ENCODE measurements around the gene RNF149.
"Not testable (repeated sequence)": the region's sequence is repeated elsewhere in the genome, so short reads cannot be mapped to it uniquely, and the experiment has no call there.

RNF149 gene

DNA sequence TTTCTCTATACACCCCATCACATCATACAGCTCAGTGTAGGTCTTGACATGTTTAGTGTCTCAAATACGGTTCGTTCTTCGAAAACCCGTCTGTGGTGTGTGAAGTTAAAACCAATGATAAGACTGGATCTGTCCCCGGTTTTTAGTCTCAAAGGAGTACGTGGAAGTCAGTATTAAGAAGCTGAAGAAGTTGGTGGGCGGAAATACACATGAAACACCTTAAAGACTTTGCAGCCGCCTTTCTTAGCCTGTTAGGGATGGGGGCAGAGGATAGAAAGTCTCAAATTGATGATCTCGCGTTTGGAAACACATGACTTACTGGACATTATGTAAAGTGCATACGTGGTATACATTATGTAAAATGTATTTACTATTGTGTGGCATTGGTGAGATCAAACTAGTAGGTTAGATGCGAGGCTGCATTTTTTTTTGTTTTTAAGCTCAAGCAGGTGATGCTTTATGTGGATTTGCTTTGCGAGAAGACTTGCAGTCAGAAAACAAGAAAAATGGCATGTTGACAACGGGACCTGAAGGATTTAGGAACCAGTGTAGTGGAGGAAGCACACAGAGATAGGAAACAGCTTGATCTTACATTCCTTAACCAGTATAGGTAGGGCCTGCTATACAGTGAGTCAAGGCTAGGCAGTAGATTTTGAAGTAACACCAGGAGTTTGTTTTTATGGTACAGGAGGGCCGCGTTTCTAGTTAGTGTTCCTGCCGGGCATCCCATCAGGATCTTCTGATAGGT, 54.6 kb downstream of the RNF149 start:
- no peak for DNase-seq (ENCODE audit: low spot score)

DNA sequence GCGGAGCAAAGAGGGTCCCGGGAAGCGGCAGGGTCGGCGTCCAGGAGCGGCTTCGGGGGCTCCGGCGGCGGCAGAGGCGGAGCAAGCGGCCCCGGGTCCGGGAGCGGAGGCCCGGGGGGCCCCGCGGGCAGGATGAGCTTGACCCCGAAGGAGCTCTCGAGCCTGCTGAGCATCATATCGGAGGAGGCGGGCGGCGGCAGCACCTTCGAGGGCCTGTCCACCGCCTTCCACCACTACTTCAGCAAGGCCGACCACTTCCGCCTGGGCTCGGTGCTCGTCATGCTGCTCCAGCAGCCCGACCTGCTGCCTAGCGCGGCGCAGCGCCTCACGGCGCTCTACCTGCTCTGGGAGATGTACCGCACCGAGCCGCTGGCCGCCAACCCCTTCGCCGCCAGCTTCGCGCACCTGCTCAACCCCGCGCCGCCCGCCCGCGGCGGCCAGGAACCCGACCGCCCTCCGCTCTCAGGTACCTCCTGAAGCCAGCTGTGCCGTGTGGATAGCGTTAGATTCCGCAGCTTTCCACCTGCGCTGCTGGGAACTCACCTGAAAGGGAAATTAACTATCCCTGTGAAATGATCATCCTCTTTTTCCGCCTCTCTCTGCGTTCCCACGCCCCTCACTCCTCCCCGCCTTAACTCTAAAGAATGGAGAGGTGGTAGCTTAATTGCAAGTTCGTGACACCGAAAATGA, 55.3 kb downstream of the RNF149 start:
- DNase-seq (ENCODE audit: low spot score): peak; percentile 25

DNA sequence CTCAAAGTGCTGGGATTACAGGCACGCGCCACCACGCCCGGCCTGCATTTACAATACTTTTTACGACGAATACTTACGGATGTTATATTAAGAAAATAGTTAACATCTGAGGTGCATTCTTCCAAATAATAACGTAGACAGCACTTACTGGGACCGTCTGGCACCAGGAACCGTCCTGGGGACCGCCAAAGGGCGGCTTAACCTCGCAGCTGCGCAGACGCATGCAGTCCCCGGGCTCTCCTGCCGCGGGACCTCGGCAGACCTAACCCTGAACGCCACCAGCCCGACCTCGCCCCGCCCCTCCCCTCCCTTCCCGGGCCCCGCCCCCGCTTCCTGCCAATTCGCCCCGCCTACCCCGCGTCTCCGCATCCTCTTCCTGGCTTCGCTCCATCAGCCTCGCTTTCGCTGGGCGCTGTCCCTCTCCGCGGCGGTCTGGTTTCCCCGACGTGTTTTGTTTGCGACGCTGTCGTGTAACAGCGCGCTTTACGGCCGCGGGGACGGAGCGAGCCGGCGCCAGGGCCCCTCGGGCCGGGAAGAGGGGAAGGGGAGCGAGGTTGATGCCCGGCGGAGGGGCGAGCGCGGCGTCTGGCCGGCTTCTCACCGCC, 56.0 kb downstream of the RNF149 start, which contains the start of gene CNOT11:
TSS of gene CNOT11 (plus strand) at position 479 of the 605 bp plus-strand sequence. CDS start at position 558, 79 bp downstream.
- DNase-seq (ENCODE audit: low spot score): peak; percentile 95

DNA sequence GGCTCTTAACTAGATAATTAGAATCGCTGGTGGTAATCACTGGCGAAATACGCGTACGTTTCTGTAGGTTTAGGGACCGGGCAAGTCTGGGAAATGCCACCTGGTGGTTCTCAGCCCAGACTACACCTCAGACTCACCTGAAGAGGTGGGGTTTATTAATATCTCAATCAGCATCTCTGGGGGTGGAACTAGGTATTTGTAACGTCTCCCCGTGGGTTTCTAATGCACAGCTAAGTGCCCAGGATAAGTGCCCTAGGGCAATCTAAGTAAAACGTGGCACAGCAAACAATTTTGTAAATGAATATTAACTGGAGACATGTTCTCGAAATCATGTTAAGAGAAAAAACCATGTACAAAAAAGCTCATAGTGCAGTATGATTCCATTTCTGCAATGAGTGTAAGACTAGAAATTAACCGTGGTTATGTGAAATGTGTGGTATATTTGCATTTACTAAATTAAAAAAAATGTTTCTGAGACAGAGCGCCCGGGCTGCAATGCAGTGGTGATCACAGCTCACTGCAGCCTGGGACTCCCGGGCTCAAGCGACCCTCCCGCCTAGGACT, 56.6 kb downstream of the RNF149 start:
- DNase-seq (ENCODE audit: low spot score): peak; percentile 37

DNA sequence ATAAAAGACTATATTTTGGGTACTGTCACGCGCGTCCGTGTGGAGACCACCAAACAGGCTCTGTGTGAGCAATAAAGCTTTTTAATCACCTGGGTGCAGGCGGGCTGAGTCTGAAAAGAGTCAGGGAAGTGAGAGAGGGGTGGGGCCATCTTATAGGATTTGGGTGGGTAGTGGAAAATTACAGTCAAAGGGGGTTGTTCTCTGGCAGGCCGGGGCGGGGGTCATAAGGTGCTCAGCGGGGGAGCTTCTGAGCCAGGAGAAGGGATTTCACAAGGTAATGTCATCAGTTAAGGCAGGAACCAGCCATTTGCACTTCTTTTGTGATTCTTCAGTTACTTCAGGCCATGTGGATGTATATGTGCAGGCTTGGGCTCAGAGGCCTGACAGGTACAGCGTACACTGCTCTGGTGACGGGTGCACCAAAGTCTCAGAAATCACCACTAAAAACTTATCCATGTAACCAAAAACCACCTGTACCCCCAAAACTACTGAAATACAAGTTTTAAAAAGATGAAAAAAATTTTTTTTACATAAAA, 57.2 kb downstream of the RNF149 start:
- DNase-seq (ENCODE audit: low spot score): not testable (repeated sequence)

DNA sequence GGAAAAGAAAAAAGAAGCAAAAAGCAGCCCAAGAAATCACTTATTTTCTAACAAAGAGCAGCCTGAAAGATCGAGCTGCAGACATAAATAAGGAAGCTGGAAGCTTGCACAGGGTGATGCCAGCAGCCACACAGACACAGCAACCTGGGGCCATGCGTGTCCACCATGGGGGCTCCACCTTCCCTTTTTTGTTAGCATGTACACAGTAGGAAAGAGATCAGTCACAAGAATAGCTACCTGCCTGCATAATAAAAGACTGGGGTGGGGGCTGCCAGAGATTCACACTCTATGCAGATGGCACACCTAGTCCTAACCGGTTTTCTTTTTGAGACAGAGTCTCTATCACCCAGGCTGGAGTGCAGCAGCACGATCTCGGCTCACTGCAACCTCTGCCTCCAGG, 58.7 kb downstream of the RNF149 start:
- no peak for DNase-seq (ENCODE audit: low spot score)

DNA sequence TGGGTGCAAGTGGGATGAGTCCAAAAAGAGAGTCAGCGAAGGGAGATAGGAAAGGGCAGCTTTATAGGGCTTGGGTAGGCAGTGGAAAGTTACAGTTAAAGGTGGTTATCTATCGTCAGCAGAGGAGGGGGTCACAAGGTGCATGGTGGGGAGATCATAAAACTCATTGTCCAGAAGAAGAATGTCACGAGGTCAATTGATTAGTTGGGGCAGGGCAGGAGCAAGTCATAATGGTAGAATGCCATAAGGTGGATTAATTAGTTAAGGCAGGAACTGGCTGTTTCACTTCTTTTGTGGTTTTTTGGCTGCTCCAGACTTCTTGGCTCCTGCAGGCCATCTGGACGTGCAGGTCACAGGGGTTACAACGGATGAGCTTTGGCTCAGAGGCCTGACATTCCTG, 59.7 kb downstream of the RNF149 start:
- not testable (repeated sequence) for DNase-seq (ENCODE audit: low spot score)

DNA sequence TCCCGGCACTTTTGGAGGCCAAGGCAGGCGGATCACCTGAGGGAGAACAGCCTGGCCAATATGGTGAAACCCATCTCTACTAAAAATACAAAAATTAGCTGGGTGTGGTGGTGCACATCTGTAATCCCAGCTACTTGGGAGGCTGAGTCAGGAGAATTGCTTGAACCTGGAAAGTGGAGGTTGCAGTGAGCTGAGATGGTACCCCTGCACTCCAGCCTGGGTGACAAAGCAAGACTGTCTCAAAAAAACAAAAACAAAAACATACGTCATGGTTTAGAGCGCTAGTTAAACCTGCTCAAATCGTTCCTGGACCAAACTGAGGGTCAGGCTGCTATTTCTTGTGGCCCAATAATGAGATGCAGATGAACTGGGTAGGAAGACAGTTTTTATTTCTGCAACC, 63.0 kb downstream of the RNF149 start:
- DNase-seq (ENCODE audit: low spot score): not testable (repeated sequence)

DNA sequence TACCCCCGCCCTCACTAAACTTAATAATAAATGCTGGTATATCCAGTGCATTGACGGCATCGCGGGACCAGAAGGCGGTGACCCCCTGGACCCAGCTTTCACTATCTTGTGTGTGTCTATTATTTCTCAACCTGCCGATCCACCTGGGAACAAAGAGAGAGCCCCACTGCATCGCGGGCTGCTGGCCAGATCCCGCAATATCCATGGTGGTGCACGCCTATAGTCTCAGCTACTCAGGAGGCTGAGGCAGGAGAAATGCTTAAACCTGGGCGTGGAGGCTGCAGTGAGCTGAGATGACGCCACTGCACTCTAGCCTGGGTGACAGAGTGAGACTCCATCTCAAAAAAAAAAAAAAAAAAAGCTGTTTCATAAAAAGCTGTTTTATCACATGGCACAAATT, 63.6 kb downstream of the RNF149 start:
- DNase-seq (ENCODE audit: low spot score): not testable (repeated sequence)

DNA sequence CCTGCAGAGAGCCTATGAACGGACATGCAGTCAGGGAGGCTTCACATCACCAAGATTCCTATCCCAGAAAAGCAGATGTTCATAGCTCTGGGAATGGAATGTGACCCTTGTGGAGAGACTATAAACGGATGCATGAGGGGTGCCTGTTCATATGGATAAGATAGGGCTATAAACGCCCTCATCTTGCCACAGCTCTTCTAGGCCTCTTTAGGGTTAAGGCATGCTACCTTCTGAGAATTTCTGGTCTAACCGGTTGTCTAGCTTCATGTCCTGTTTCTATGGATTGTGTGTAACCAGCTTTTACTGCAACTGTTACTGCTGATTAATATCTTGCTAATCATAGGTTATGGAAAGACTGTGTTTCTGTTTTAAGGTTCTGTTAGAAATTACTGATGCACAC, 64.1 kb downstream of the RNF149 start:
- not testable (repeated sequence) for DNase-seq (ENCODE audit: low spot score)

DNA sequence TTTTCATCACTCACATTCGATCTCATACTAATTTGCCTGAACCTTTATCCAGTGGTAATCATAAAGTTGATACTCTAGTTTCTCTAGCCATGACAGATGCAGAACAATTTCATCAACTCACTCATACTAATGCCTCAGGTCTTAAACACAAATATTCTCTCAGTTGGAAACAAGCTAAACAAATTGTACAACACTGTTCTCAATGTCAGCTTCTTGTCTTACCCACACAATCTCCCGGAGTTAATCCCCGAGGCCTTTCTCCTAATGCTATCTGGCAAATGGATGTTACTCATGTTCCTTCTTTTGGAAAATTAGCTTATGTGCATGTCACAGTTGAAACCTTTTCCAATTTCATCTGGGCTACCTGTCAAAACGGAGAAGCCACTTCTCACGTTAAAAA, 67.3 kb downstream of the RNF149 start:
- DNase-seq (ENCODE audit: low spot score): no peak

DNA sequence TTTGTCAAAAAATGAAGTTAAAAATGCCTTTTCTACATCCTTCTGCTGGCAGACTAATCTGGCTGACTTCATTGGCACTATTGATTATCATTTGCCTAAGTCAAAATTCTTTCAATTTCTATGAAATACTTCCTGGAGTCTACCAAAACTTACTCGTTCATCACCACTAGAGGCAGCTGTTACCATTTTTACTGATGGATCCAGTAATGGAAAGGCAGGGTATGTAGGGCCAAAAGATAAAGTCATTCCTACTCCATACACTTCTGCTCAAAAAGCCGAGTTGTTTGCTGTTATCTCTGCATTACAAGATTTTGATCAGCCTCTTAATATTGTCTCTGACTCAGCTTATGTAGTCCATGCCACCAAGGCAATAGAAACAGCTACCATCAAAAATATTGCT, 67.8 kb downstream of the RNF149 start:
- peak; percentile 17 for DNase-seq (ENCODE audit: low spot score)

DNA sequence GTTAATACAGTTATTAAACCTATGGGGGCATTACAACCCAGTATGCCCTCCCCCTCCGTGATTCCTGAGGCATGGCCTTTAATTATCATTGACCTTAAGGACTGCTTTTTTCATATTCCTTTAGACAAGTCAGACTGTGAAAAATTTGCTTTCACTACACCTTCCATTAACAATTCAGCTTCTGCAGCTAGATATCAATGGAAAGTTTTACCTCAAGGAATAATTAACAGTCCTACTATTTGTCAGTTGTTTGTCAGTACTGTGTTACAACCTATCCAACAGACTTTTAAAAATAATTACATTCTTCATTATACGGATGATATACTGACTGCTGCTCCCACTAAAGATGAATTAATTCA, 68.8 kb downstream of the RNF149 start:
- not testable (repeated sequence) for DNase-seq (ENCODE audit: low spot score)

DNA sequence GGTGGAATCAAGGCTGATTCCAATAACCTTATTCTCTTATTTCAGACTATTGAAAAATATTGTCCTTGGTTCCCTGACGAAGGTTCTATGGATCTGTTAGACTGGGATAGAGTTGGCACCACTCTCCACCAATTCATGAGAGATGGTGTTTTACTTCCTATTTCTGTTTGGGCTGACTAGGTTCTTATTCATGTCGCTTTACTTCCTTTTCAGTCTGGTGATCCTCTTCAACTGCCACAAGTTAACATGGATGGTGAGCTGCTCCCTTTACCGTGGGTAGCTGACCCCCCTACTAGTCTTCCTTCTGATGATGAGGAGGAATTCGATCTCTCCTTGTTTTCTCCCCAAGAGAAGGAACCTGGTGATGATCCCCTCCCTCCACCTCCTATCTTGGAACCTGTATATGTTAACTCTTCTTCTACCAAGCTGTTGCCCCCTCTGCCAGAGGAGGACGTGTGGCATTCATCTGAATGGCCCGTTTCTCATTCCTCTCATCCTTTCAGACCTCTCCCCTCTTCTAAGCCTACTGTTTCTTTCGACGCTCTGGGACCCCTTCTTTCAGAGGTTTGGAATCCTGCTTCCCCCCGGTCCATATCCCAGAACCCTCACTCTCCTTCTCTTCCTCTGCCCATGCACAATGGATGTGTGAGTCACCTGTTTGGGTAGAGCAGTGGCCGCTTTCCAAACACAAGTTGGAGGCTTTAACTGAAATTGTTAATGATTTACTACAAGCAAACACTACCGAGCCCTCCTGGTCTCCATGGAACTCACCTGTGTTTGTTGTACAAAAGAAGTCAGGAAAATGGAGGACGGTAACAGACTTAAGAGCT, 69.4 kb downstream of the RNF149 start:
- no peak for DNase-seq (ENCODE audit: low spot score)

DNA sequence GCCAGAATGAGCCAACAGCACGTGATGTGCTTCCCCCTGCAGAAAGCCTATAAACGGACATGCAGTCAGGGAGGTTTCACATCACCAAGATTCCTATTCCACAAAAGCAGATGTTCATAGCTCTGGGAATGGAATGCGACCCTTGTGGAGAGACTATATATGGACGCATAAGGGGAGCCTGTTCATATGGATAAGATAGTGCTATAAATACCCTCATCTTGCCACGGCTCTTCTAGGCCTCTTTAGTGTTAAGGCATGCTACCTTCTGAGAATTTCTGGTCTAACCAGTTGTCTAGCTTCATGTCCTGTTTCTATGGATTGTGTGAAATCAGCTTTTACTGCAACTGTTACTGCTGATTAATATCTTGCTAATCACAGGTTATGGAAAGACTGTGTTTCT, 70.6 kb downstream of the RNF149 start:
- not testable (repeated sequence) for DNase-seq (ENCODE audit: low spot score)

DNA sequence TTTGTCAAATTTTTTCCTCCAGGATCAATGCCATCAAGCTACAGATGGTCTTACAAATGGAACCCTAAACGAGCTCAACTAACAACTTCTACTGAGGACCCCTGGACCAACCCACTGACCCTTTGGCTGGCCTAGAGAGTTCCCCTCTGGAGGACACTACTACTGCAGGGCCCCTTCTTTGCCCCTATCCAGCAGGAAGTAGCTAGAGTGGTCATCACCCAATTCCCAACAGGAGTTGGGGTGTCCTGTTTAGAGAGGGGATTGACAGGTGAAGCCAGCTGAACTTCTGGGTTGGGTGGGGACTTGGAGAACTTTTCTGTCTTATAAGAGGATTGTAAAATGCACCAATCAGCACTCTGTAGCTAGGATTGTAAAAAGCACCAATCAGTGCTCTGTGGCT, 72.5 kb downstream of the RNF149 start:
- DNase-seq (ENCODE audit: low spot score): not testable (repeated sequence)

DNA sequence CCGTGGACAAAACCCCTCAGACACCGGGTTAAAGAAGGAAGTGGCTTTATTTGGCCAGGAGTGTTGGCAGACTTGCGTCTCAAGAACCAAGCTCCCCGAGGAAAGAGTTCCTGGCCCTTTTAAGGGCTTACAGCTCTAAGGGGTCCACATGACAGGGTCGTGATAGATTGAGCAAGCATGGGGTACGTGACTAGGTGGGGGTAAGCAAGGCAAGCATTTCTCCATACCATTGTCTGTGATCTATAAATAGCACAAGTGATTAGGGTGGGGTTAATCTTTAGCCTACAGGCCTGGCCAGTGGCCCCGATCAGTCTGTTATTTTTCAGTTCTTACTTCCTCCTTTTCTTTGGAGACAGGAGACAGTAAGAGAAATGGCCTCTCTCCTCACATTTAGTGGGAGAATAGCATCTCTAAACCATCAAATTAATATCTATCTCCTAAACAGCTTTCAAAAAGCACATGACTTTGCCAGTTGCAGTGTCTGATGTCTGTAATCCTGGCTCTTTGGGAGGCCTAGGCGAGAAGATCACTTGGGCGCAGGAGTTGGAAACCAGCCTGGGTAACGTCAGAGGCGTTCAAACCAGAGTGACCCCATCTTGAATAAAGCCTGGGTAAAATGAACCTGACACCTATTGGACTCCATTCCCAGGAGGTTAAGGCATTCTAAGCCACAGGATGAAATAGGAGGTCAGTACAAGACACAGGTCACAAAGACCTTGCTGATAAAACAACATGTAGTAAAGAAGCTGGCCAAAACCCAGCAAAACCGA, 74.1 kb downstream of the RNF149 start:
- DNase-seq (ENCODE audit: low spot score): no peak

DNA sequence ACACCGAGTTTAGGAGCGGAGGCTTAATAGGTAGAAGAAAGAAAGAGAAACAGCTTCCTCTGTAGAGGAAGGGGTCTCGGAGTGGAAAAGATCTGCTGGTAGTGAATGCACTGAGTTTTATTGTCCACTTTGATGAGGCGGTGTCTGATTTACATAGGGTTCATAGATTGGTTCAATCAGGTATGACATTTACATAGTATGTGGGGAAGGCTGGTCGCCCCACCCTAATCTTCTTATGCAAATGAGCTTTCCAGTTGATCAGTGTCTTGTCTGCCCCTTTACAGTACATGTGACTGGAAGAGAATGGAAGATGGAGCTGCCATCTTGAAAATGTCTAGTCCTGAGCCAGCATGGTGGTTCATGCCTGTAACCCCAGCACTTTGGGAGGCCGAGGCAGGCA, 75.7 kb downstream of the RNF149 start:
- DNase-seq (ENCODE audit: low spot score): no peak

DNA sequence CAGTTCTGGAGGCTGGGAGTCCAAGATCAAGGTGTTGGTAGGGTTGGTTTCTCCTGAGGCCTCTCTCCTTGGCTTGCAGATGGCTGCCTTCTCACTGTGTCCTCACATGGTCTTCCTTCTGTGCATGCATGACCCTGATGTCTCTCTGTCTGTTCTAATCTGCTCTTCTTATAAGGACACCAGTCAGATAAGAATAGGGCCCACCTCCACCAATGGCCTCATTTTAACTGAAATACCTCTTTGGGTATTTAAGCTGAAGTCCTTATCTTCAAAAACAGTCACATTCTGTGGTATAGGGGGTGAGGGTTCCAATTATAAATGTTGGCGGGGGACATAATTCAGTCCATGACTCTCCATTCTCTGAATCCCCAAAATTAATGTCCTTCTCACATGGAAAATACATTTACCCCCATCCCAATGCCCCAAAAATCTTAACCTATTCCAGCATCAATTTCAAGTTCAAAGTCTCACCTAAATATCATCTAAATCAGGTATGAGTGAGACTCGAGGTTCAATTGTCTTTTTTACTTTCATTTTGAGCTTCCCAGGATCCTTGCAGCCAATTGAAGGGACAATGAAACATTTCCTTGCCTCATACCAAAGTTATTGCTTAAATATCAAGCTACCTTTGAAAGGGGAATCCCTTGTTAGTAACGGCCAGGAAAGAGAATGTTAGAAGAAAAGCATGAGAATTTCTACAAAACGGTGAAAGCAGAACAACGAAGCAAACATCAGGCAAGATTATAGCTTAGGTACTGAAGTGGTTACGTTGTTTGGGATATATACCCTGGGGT, 76.4 kb downstream of the RNF149 start:
- DNase-seq (ENCODE audit: low spot score): no peak

DNA sequence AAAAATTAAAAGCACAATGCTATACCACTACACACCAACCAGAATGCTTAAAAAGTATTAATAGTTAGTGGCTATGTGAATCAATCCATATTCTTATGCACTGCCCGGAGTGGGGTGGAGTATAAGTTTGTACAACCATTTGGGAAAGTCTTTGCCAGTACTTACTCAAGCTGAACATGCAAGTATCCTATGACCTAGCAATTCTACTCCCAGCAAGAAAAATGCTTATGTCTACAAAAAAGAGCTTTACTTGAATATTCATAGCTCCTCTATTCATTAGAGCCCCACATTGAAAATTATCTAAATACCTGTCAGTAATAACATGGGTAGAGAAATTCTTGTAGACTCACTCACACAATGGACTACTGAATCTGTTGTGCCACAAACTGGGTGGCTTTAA, 77.3 kb downstream of the RNF149 start:
- DNase-seq (ENCODE audit: low spot score): no peak

Measured in cerebellar cortex (tissue), 1 donor.